HG02943 (cell line): ENCODE measurements around the gene NDRG2.

Source experiments
- ATAC-seq: cut with Tn5 transposase; IDR thresholded peaks from one replicate; pipeline ENCODE4 v1.9.1; 2021; ENCODE audit warnings: mild to moderate bottlenecking, low read depth, moderate library complexity; ENCODE audit not compliant: unreplicated experiment

Gene NDRG2

DNA sequence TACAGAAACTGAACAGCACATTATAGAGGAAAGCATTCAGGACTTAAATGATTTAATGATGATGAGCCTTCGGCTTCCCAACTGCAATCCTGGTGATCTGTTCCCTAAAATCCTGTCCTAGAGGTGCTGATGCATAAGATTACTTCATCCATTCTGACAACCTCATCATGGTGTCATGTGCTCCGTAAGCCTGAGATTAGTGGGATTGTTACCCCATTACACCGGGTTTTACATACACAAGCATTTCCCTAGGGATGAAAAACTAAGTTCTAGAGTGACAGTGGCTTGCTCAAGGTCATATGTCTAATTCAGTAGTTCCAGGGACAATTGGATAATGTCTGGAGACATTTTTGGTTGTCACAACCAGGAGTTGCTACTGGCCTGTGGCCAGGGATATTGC lies 12.3 kb upstream of the NDRG2 start:
- ATAC-seq: no peak

DNA sequence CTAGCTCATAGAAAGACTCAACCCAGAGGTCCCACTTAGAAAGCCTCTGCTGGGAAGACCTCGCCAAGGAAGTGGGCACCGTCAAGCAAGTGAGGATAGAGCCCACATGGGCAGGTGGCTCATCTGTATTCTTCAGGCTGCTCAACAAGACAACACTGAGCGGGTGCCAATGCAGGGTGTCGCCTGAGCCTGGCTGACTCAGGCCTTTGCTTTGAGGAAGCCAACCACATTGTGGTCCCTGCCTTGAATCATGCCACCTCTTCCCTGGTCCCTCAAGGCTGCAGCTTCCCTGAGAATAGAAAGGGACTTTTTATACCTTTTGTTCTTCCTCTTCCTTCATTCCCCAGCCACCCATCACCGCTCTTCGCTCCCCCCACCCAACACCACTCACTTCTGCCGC lies 11.9 kb upstream of the NDRG2 start:
- ATAC-seq: no peak

DNA sequence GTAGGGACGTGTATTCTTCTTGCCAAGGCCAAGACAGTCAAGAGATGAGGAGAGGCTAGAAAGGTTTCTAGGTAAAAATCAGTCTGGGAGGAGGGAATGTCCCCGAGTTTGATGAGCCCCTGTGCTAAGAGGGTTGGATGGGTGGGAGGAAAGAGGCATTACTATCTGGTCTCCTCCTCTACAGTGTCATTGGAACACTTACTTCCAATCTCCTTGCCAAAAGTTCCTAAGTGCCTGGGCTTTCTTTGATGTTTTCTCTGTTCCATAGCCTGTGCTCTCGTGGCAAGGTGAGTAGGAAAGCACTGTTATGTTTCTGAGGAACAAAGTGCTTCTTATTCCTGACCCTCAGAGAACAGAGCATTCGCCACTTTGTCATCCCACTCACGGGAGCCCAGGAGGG lies 9.8 kb upstream of the NDRG2 start, which contains the start of gene RNASE13:
Gene RNASE13, minus strand, starts transcription at position 101 of the 400 bp plus-strand sequence. CDS start 519 bp downstream, outside the sequence.
- no peak for ATAC-seq

DNA sequence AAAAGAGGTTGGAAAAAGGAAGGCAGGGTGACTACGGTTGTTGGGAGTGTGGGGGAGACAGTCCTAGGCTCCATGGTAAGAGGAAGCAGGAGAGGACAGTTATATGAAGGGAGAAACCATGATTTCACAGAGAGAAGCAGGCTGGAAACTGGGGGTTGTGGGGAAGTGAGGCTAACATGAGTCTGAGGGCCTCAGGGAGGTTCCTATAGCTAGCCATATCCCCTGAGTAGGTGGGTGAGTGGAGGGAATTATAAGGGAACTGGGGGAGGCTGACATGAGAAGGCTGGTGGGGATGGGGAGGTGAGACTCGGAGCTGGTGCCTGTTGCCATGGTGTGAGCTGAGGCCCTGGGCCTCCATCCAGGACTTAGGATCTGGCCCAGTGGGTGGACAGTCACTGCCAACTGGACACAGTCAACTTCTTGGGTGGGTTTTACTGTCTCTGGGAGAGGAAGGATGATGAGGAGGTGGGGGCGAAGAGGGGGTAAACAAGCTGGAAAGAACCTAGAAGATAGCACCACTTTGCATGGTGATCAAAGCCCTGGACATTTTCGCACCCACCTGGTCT lies 8.4 kb upstream of the NDRG2 start:
- no peak for ATAC-seq

DNA sequence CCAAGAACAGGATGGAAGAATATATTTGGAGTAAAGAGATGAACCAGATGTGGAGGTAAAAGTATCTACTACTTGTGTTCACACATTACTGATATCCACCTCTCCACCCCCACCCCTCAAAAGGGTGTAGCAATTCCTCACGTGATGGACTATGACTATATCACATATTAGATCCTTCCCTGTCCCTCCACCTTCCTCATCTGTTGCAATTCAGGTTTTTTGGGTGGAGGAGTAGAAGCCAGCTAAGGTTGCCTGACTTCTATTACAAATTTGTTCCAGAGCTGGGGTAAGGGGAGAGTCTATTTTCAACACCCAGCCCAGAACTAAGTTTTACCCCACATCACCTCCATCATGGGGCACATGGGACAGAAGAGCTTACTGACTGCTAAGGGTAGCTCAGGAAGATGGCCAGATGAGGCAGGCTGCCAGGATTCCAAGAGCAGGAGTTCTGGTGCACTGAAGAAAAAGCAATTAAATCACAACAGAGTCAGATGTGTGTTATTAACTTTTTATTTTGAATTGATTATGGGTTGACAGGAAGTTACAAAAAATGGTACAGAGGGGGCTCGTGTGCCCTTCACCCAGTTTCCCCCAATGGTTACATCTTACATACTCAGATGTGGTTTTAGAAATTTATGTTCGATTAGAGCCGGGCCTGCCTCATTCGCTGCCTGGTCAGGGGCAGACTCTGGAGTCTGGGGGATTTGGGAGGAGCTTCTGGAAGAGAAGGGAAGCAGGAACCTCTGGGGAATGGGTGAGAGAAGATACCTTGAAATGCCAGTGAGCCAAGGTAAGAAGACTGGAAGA lies 7.7 kb upstream of the NDRG2 start:
- no peak for ATAC-seq

DNA sequence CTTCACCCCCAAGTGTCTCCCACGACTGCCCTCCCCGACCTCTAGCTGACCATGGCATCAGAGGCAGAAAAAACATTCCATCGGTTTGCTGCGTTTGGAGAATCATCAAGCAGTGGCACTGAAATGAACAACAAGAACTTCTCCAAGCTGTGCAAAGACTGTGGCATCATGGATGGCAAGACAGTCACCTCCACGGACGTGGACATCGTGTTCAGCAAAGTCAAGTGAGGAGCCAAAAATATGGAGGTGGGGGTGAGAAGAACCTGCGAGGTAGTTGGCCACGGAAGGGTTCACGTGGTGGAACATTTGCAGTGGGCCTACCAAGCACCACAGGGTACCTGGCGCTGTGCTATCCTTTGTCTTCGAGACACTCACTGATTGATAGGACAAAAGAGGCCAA lies 5.7 kb upstream of the NDRG2 start:
- no peak for ATAC-seq

DNA sequence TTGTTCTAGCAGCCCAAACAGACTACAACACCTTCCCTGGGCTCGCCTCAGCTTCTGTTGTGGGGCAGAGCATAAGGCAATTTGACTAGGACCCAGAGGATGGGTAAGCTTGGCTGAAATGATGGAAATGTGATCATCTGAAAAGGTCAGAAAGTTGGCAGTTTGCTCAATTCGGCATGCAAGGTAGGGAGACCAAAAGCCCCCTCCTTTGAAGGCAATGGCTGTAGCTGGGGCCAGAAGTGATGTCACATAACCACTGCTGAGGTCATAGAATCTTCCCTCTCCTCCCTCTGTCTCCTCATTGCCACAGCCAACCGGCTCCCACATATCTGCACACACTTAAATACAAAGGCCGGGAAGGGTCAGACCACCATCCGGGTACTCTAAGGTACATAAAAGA lies 5.1 kb upstream of the NDRG2 start, which contains the start of gene TPPP2:
Gene TPPP2, plus strand, starts transcription at position 301 of the 400 bp plus-strand sequence. CDS start 365 bp downstream, outside the sequence.
- no peak for ATAC-seq

DNA sequence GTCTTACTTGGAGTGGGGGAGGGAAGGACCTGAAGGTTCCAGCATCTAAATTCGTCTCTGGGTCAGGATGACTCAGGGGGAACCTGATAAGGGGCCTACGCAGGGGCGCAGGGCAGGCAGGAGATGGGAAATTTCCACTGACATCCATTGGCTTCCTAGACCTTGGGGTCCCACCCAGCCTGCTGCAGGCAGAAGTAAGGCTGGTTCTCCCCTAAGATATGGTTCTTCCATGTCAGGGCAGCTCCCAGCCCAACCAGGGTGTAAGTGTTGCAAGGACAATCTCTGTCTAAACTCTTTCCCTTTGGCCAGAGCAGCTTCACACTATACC lies 2.1 kb upstream of the NDRG2 start:
- no peak for ATAC-seq

DNA sequence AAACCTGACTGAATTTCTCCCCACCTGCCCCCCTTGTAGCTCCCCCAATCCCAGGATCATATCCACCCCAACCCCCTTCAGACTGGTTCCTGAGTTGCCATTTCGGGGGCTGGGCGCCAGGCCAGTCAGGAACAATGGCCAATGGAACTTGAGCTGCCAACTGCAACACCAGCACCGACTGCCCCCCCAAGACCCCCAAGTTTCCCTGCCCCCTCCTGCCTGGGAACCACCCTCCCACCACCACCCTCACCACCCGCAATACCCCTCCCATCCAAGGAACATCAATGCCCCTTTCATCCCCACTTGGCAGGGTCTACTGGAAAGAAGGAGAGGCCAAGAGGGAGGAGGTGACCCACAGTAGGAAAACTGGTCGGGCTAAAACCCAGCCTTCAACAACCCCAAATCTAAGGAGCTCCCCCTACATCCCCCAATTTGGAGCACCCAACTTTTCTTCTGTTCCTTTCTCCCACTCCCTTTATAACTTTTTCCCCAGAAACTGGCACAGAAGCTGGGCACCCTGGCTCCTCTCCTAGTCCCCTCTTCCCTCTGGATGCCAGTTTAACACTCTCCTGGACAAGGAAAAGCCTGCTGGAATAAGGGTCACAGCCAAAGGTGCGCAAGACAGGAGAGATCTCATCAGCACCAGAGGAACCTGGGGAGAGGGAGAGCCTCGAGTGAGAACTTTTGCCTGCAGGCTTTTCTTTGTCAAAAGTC lies 1.6 kb upstream of the NDRG2 start:
- ATAC-seq: no peak

DNA sequence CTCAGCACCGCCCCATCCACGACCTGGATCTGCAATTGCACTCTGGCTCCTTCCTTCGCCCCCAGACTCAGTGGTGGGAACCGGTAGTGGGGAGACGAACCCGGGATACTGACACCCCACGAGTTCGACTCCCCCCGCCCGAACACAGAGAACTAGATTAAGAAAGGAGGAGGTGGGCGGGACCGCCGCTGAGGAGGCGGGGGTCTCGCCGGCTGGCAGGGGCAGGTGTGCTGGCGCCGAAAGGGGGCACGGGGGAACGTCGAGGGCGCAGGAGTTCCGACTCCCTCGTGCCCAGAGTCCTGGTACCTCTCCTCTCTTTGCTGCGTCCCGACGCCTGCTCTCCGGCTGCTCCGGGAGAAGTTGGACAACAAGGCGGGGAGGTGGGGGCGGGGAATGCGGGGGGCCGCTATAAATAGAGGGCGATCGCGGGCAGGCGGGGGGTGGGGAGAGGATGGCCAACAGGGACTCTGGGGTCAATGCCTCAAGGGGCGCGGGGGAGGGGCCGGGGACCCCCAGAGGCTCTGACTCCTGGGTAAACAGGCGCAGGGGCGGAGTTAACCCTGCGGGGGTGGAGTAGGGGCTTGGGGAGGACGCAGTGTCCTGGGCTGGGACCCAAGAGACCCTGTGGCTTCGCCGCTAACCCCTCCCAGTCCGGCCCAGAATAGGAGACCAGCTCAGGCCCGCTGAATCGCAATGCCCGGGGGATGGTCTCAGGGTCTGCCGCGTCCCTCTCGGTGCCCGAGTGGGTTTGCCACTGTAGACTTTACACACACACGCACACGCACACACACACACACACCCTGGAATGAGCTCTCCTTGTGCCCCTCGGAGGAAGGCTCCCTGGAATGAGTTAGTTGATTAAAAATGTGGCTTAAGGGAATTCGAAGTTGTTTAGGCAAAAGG lies 761 bp upstream of the NDRG2 start:
- no peak for ATAC-seq

DNA sequence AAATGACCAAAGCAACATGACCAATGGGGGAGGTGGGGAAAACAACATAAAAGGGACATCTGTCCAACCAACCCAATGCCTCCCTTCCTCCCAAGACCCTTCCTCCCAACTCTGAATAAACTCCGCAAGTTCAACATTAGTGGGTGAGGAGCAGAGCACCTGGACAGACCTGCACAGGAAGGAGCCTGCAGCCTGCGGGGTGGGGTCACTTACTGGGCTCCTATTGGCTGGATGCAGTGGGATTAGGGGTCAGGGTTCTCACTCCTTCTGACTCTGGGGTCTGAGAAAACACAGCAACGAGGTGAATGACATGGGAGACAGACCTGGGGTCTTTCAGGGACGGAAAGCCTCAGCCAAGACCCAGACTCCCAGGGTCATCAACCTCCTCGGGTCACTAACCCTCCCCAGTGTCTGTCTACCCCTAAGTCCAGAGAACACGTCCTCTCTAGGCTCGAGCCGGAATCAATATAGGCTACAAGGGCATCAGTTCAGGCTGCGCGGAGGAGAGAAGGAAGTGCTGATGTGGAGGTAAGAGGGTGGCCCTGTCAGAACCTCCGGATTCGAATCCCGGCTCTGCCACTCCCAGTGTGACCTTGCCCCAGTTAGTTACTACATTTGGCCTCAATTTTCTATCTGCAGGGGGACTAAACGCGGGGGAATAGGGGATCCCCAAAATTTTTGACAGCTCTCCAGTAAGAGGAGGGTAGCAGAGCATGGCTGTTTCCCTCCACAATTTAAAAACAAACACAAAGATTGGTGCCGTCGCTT lies 860 bp downstream of the NDRG2 start:
- ATAC-seq: no peak

DNA sequence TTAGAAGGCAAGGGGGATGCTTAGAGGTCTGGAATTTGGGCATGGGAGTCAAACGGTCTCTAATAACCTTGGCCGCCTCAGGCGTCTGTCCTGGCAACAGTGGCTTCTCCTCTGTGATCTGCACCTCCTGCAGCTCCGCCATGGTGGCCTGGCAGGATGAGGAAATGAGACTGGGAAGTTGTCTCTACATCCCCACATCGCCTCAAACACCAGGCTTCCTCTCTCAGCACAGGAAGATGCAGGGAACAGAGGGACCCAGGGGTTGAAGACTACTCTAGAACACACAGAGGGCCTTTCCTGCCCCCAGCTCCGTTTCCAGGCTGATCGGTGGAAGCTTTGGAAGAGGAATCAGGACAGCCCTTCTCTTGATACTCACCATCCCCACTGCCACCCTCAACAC lies 1.7 kb downstream of the NDRG2 start:
- no peak for ATAC-seq

DNA sequence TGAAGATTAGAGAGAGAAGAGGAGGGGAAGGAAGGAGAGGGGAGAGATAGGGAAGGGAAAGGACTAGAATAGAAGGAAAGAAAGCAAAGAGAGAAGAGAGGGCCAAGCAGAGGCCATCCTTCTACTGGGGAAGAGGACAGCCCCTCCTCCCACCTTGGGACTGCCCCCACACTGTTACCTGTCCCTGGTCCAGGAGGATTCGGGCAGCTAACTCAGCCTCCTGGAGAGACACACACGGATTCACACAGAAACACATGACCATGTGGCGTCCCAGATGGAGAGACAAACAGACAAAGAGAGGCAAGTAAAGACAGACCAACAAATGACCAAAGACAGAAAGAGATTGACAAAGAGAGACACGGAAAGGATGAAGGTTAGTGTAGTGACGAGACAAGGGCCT lies 2.2 kb downstream of the NDRG2 start:
- ATAC-seq: no peak

DNA sequence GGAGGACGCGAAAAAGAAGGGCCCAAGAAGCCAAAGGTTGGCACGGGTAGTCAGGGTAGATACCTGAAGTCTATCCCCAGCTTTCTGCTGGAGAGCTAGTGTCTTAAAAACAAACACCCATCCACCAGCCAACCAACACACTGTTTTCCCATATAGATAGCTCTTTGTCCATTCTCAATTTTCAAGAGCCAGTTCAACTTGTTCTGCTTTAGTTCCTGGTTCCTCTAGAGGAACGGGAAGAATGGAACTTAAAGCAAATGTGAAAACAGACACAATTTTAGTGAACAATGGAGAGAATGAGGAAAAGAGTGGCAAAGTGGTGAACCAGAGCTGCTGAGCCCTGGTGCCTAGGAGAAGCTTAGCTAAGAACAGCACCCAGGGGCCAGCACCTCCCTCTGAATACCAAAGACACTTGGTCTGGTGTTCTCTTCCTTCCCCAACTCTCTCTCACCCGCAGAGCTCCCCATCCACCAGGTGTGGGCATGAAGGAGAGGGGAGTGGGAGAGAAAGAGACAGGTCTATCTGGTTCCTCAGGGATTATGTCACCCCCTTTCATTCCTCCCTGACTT lies 3.8 kb downstream of the NDRG2 start:
- no peak for ATAC-seq

DNA sequence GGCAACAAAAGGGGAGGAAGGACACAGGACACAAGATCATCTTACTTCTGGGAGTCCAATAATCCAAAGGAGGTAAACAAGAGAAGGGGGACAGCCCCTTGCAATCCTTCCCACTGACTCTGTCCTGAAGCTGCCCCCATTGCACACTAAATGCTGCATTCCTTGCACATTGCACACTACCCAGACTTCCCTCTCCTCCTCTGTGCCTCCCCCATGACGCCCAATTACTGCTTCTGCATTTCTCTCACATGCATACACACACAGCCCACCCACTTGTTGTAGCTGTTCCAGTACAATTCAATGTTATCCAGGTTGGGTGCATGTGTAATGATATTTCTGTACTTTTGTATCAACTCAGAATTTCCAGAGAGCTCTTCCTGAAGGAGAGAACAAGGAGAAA lies 5.5 kb downstream of the NDRG2 start:
- ATAC-seq: no peak

DNA sequence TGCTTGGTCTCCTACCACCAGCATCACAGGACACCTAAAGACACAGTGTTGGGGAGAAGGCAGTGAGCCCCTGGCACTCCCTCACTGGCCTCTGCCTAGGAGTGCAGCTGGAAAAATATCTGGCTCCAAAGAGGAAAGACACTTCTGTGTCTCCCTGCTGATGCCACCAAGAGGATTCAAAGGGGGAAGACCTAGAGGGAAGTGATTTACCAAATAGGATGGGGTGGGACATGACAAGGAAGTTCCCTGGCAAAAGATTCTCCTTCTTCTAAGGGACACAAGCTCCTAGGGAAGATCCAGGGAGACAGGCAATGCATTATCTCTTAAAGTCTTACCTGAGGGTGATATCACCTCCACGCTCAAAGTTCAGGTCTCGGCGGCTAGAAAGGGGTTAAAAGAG lies 6.1 kb downstream of the NDRG2 start:
- ATAC-seq: no peak

DNA sequence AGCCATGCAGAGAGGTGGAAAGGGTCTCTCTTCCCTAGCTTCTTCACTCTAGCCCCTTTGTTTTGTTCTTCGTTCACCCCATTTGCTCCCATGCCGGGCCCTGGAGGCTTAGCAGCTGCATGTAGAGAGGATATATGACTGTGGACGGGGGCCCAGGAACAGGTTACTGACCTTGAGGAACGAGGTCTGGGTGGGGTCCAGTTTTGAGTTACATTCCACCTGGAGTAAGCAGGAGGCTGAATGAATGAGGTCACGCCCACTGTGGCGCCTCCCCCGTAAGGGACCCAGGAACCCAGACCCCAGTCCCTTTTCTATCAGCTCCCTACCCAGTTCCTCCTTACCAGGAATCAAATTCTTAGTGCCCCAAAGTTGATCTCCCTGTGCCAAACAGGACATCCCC lies 6.6 kb downstream of the NDRG2 start:
- no peak for ATAC-seq

DNA sequence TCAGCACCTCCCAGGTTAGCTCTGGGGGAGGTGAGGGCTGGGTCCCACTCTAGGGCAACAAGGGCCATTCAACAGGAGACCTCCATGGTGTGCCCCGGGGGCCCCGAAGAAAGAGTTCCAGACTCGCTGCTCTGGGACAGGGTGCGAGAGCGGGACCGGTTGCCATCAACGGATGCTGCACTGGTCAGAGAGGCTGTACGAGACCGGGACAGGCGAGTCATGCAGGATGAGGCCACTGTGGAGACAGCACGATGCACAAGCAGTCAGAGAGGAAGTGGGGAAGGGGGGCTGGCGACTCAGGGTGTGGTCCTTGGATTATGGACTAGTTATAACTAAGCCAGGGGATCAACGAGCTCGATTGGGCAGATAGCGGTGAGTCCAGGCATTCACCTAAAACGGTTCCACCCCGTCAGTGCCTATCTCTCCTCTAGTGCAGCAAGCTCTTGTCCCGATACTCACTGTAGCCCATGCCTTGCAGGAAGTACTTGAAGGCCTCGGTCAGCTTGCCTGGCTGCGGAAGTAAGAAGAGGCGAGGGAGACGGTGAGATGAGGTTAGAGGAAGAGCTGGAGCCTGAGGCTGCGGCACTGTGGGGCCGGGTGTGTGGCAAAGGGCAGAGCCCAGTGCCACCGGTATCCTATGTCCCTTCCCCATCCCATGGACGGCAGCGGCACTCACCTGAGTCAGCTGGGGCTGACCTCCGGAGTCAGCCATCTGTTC lies 7.2 kb downstream of the NDRG2 start:
- ATAC-seq: no peak
